ENCODE measurements around the gene DDX17.

DNA sequence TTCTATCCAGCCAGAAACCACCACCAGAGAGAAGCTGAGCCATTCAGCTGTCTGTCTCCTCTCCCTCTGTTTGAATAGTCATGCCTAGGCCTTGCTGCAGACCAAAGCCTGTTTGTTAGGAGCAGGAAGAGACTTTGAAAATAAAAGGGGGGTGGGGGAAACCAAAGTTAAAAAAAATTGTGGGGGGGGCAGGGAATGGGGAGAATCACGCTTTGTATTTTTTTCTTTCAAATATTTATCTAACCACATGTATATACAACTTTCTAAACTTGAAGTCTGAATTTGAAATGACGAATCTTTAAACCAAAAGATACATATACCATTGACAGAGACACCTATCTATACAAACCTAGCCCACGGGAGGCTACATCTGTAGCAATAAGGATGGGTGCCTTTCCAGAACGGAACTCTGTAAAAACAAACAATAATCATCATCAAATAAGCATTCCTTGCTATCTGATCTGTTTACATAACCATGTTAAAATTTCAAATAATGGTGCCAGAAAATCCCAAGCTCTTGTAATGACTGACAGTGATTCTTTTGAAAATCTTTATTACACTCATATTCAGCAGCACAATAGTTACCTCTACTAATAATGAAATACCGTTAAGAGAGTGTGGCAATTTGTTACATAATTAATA is 14.3 kb downstream of the DDX17 start:
- no peak for TF ChIP-seq POLR2A (IDR thresholded peaks at IDR 0.05; ENCODE audit: low read depth, low read length)
- no peak for TF ChIP-seq POLR2AphosphoS5 (IDR thresholded peaks at IDR 0.05; ENCODE audit: low read depth, low read length)
